Right atrium auricular region (tissue), 2 donors: Measurements from ENCODE around the gene NOTCH4. TPM values are rescaled to one million over a fixed set of nuclear protein-coding genes. Genes with fewer than 3 reads are reported as not detected.

Experiments
- DNase-seq: peaks from one replicate; pipeline ENCODE4 v3.0.0-alpha.2; 2019; ENCODE audit warnings: low spot score
- H3K27ac ChIP-seq, 2 donors: fragments of 200-600 bp; sonication (generic); 1 replicate in 1 of 2; 2 replicates in 1 of 2; pipeline ENCODE4 v1.5.1; 2016 to 2019
- H3K27me3 ChIP-seq, 2 donors: fragments of 200-600 bp; sonication (generic); one replicate each; pipeline versions ENCODE4 v1.5.1 to v1.6.0; 2017 to 2019
- H3K36me3 ChIP-seq: fragments of 200-600 bp; sonication (generic); one replicate; pipeline ENCODE4 v1.5.1; 2016
- H3K4me1 ChIP-seq, 2 donors: fragments of 200-600 bp; sonication (generic); one replicate each; pipeline versions ENCODE4 v1.5.1 to v1.6.0; 2017 to 2019
- H3K4me3 ChIP-seq, 2 donors: fragments of 200-600 bp; sonication (generic); 1 replicate in 1 of 2; 2 replicates in 1 of 2; pipeline ENCODE4 v1.5.1; 2017 to 2019; ENCODE audit warnings: mild to moderate bottlenecking in 1 of 2, moderate library complexity in 1 of 2
- H3K9me3 ChIP-seq, 2 donors: fragments of 200-600 bp; sonication (generic); one replicate each; pipeline ENCODE4 v1.5.1; 2019
- CTCF ChIP-seq, 2 donors: fragments of 200-600 bp; sonication (generic); IDR thresholded peaks; one replicate each; pipeline ENCODE4 v1.5.1; 2019; ENCODE audit warnings: antibody characterized with exemption in 2 of 2
- total RNA-seq, 2 donors: library from RNA; depleted of rRNA; stranded (reverse); fragments of >200 nt; gene quantifications; one replicate each; pipeline ENCODE4 v1.1.0, GENCODE V29; 2016

Gene NOTCH4
- total RNA-seq, 2 donors from 2014 or later: 16.2 to 22.5 TPM

- H3K27ac ChIP-seq: peak overlapping the region; percentile 49 to 78
- no peak for DNase-seq
- TF ChIP-seq CTCF (IDR thresholded peaks at IDR 0.05): no peak
- H3K9me3 ChIP-seq: peaks cover 0 to 10% of the 10 kb centered on the region in 2 donors
- peaks cover 0 to 12% of the 10 kb centered on the region in 2 donors for H3K4me1 ChIP-seq
- no peaks in the 10 kb centered on the region for H3K27me3 ChIP-seq
- H3K4me3 ChIP-seq: peak overlapping the region; percentile 18 to 43
- H3K36me3 ChIP-seq: no peaks in the 10 kb centered on the region
These were observed 30.9 kb upstream of the NOTCH4 start for GRCh38 chr6:32254761-32255198.

DNA sequence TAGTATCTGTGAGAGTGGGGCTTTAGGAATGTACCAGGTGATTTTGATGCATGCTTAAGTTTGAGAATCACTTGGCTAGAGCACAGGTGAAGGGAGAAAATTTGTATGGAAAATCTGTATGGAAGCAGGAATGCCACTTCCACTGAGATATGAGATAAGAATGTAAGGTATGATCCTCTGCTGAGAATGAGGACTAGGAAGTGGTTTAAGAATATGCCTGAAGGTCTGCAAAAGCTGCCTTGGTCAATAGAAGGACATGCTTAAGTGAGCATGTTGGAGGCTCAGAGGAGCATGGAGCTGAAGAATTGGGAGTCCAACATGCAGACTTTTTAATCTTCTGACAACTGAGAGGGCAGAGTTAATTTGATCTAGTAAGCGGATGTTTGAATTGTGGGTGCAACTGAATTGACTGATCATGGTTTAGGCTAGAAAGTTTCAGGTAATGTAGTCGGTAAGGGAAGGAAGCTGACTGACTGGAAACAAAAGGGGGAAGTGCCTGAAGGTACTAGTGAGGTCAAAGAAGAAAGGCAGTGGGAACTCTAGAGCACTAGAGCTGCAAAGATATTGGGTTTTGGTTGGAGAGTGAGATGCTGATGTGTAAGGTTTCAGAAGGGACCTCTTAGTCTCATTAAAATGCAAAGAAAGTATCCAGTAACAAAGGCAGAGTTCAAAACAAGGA, 28.6 kb upstream of the NOTCH4 start:
- no peaks in the 10 kb centered on the region for H3K27me3 ChIP-seq
- DNase-seq: no peak
- no peaks in the 10 kb centered on the region for H3K9me3 ChIP-seq
- H3K4me1 ChIP-seq: peaks cover 0 to 12% of the 10 kb centered on the region in 2 donors
- TF ChIP-seq CTCF (IDR thresholded peaks at IDR 0.05): no peak
- no peak overlapping the region for H3K27ac ChIP-seq
- no peaks in the 10 kb centered on the region for H3K36me3 ChIP-seq
- no peak overlapping the region for H3K4me3 ChIP-seq

- Histone ChIP-seq H3K4me1 (peaks cover 0 to 11% of the 10 kb centered on the region in 2 donors), H3K36me3 (no peaks in the 10 kb centered on the region), H3K27ac (no peak overlapping the region), H3K4me3 (no peak overlapping the region), H3K9me3 (no peaks in the 10 kb centered on the region), H3K27me3 (no peaks in the 10 kb centered on the region)
- no peak for TF ChIP-seq CTCF (IDR thresholded peaks at IDR 0.05)
- DNase-seq: no peak
These were observed 25.4 kb upstream of the NOTCH4 start for GRCh38 chr6:32249262-32249661.

- peaks cover 0 to 14% of the 10 kb centered on the region in 2 donors for H3K4me1 ChIP-seq
- H3K9me3 ChIP-seq: no peaks in the 10 kb centered on the region
- no peak for TF ChIP-seq CTCF (IDR thresholded peaks at IDR 0.05)
- H3K4me3 ChIP-seq: no peak overlapping the region
- H3K27me3 ChIP-seq: no peaks in the 10 kb centered on the region
- no peaks in the 10 kb centered on the region for H3K36me3 ChIP-seq
- no peak overlapping the region for H3K27ac ChIP-seq
- no peak for DNase-seq
These were observed 23.5 kb upstream of the NOTCH4 start for GRCh38 chr6:32247401-32247800.

- Histone ChIP-seq H3K36me3 (no peaks in the 10 kb centered on the region), H3K27ac (peak overlapping the region; percentile 33 to 46), H3K4me1 (peaks cover 0 to 14% of the 10 kb centered on the region in 2 donors), H3K9me3 (no peaks in the 10 kb centered on the region), H3K27me3 (no peaks in the 10 kb centered on the region), H3K4me3 (no peak overlapping the region)
- TF ChIP-seq CTCF (IDR thresholded peaks at IDR 0.05): peak; percentile 74 to 89
- DNase-seq: peak; percentile 80
These were observed 21.1 kb upstream of the NOTCH4 start for GRCh38 chr6:32244946-32245398.
